Prostate gland (tissue), 2 donors: ENCODE data around the gene HBE1. TPM values are rescaled to one million over a fixed set of nuclear protein-coding genes. Genes with fewer than 3 reads are reported as not detected.

Experiments
- DNase-seq: peaks from one replicate; pipeline ENCODE4 v3.0.0-alpha.2; 2019; ENCODE audit warnings: low spot score
- H3K27ac ChIP-seq, 2 donors: fragments of 200-600 bp; sonication (generic); 2 replicates each; pipeline ENCODE4 v1.5.1; 2017 to 2019
- H3K27me3 ChIP-seq: fragments of 200-600 bp; sonication (generic); replicated peaks from 2 replicates; pipeline ENCODE4 v1.5.1; 2019; ENCODE audit not compliant: insufficient read depth
- H3K36me3 ChIP-seq, 2 donors: fragments of 200-600 bp; sonication (generic); 1 replicate in 1 of 2; 2 replicates in 1 of 2; pipeline versions ENCODE4 v1.5.1 to v1.8.1; 2017 to 2019
- H3K4me1 ChIP-seq: fragments of 200-600 bp; sonication (generic); replicated peaks from 2 replicates; pipeline ENCODE4 v1.5.1; 2019
- H3K4me3 ChIP-seq, 2 donors: fragments of 200-600 bp; sonication (generic); 2 replicates each; pipeline ENCODE4 v1.5.1; 2017 to 2019
- H3K9me3 ChIP-seq: fragments of 200-600 bp; sonication (generic); 2 replicates; pipeline ENCODE4 v1.5.1; 2017
- POLR2A ChIP-seq: fragments of 450-650 bp; IDR thresholded peaks from one replicate; pipeline ENCODE4 v1.6.1; 2016; ENCODE audit warnings: antibody characterized with exemption, mild to moderate bottlenecking
- POLR2AphosphoS5 ChIP-seq: sonication (generic); formaldehyde crosslinking; IDR thresholded peaks from one replicate; pipeline ENCODE4 v1.6.1; 2017; ENCODE audit warnings: antibody characterized with exemption
- WGBS: methylation state at CpG from one replicate; pipeline ENCODE4 v1.1.5; 2018; 5-methylcytosine and 5-hydroxymethylcytosine counted together
- intact Hi-C: fragments of 100-400 bp; cut with DNase I; formaldehyde crosslinking; loops from one replicate; pipeline ENCODE4 v1.14.2; 2022
- total RNA-seq, 2 donors: library from RNA; depleted of rRNA; stranded (reverse); fragments of >200 nt; gene quantifications; one replicate each; pipeline ENCODE4 v1.1.0, GENCODE V29; 2016
- TF ChIP-seq, protein P1 (sequence below), 4 experiments: fragments of 200-600 bp in 2 of 4; fragments of 450-650 bp in 2 of 4; sonication (generic) in 2 of 4; IDR thresholded peaks; 1 replicate in 3 of 4; 2 replicates in 1 of 4; pipeline ENCODE4 v1.5.1; 2016 to 2019; ENCODE audit warnings: antibody characterized with exemption in 4 of 4, mild to moderate bottlenecking in 2 of 4, moderate library complexity in 2 of 4

The HBE1 gene
- total RNA-seq, 2 donors from 2014 or later, result not detected

- Histone ChIP-seq H3K4me3 (no peak overlapping the region), H3K4me1 (no peaks in the 10 kb centered on the region), H3K27ac (no peak overlapping the region), H3K27me3 (no peaks in the 10 kb centered on the region), H3K9me3 (no peaks in the 10 kb centered on the region), H3K36me3 (no peaks in the 10 kb centered on the region)
- TF ChIP-seq POLR2AphosphoS5 (no peak), POLR2A (no peak)
- TF ChIP-seq, protein P1, sequence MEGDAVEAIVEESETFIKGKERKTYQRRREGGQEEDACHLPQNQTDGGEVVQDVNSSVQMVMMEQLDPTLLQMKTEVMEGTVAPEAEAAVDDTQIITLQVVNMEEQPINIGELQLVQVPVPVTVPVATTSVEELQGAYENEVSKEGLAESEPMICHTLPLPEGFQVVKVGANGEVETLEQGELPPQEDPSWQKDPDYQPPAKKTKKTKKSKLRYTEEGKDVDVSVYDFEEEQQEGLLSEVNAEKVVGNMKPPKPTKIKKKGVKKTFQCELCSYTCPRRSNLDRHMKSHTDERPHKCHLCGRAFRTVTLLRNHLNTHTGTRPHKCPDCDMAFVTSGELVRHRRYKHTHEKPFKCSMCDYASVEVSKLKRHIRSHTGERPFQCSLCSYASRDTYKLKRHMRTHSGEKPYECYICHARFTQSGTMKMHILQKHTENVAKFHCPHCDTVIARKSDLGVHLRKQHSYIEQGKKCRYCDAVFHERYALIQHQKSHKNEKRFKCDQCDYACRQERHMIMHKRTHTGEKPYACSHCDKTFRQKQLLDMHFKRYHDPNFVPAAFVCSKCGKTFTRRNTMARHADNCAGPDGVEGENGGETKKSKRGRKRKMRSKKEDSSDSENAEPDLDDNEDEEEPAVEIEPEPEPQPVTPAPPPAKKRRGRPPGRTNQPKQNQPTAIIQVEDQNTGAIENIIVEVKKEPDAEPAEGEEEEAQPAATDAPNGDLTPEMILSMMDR (IDR thresholded peaks at IDR 0.05), result no peak
- WGBS, result 64% methylated on average over 2 of the region's 2 CpGs
- DNase-seq, result no peak
- intact Hi-C loops, result no loop called here
Observed at GRCh38 chr11:5242208-5242607, 27.5 kb downstream of the HBE1 start.

DNA sequence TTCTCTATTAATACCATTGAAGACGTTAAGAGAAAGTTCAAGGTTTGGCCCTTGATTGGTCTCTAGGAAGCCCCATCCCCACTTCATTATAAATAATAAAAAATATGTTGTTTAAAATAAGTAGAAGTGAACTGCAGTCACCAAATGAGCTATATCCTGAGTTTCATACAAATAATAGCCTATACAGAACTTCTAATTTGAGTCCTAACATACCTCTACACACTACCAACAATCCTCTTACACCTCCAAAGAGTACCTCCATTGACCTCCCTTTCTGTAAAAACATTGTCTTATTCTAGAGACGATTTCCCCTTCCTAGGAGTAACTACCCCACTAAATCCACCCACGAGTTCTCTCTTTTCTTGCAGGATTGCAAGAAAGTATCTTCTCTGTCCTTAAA, 28.3 kb downstream of the HBE1 start:
- Histone ChIP-seq H3K27ac (no peak overlapping the region), H3K27me3 (no peaks in the 10 kb centered on the region), H3K4me1 (no peaks in the 10 kb centered on the region), H3K9me3 (no peaks in the 10 kb centered on the region), H3K4me3 (no peak overlapping the region), H3K36me3 (no peaks in the 10 kb centered on the region)
- intact Hi-C loops, result no loop called here
- WGBS, result 86% methylated on average over 3 of the region's 3 CpGs
- no peak for DNase-seq
- TF ChIP-seq POLR2A, result no peak
- TF ChIP-seq POLR2AphosphoS5, result no peak
- TF ChIP-seq, protein P1 (IDR thresholded peaks at IDR 0.05), result no peak

DNA sequence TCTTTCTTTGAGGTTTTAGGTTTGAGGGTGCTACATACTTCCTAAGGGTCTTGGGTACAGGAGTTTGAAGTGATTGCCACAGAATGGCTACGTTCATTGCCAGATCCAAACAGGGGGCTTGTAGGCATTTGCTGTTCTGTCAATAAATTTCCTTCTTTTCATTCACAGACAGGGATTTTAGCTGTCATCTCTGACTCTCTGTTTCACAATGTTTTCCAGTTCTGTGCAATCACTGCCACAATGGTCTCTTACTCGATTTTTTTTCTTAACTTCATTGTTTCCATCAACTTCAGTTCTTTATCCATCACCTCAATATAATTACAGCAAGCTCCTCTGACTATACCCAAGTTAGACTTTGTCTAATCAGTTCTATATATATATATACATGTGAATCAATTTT, 29.3 kb downstream of the HBE1 start:
- Histone ChIP-seq H3K27ac (no peak overlapping the region), H3K4me1 (no peaks in the 10 kb centered on the region), H3K36me3 (no peaks in the 10 kb centered on the region), H3K9me3 (no peaks in the 10 kb centered on the region), H3K4me3 (no peak overlapping the region), H3K27me3 (no peaks in the 10 kb centered on the region)
- no peak for TF ChIP-seq POLR2A
- TF ChIP-seq POLR2AphosphoS5, result no peak
- TF ChIP-seq, protein P1 (IDR thresholded peaks at IDR 0.05), result no peak
- no peak for DNase-seq
- intact Hi-C loops, result no loop called here
- 73% methylated on average over 2 of the region's 2 CpGs for WGBS

DNA sequence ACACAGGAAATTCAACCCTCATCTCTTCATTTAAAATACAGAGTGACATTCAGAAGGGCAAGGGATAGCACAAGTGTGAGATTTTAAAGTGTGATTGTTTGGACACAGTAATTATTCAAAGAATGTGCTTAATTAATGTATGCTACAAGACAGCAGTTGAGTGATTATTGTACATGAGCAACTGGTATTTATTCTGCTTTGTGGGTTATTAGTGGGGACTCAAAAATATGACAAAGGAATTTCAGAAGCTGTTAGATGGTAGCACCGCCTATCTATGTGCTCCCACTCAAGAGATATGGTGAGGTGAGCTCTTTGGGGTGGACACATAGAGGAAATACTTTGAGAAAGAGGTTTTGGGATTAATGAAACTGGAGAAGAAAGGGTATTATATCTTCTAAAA, 29.7 kb downstream of the HBE1 start:
- Histone ChIP-seq H3K4me3 (no peak overlapping the region), H3K9me3 (no peaks in the 10 kb centered on the region), H3K4me1 (no peaks in the 10 kb centered on the region), H3K27ac (no peak overlapping the region), H3K27me3 (no peaks in the 10 kb centered on the region), H3K36me3 (no peaks in the 10 kb centered on the region)
- intact Hi-C loops, result no loop called here
- WGBS, result 90% methylated on average over 1 of the region's 1 CpG
- no peak for DNase-seq
- TF ChIP-seq POLR2A, result no peak
- TF ChIP-seq, protein P1 (IDR thresholded peaks at IDR 0.05), result no peak
- TF ChIP-seq POLR2AphosphoS5, result no peak

GRCh38 chr11:5239046-5239445, 30.7 kb downstream of the HBE1 start:
- no peaks in the 10 kb centered on the region for H3K27me3 ChIP-seq
- H3K9me3 ChIP-seq, result no peaks in the 10 kb centered on the region
- no peaks in the 10 kb centered on the region for H3K4me1 ChIP-seq
- TF ChIP-seq POLR2A, result no peak
- TF ChIP-seq POLR2AphosphoS5, result no peak
- TF ChIP-seq, protein P1 (IDR thresholded peaks at IDR 0.05), result no peak
- no peaks in the 10 kb centered on the region for H3K36me3 ChIP-seq
- intact Hi-C loops, result no loop called here
- no peak overlapping the region for H3K27ac ChIP-seq
- H3K4me3 ChIP-seq, result no peak overlapping the region
- DNase-seq, result no peak
